Osteocyte (in vitro differentiated cells): ENCODE data around the gene SLC6A17. TPM values are rescaled to one million over a fixed set of nuclear protein-coding genes. Genes with fewer than 3 reads are reported as not detected.

ENCODE experiments used
- DNase-seq: peaks from one replicate; pipeline ENCODE4 v3.0.0; 2021; ENCODE audit warnings: mixed read lengths; ENCODE audit not compliant: unreplicated experiment; ENCODE audit errors: extremely low spot score
- H3K27ac Mint-ChIP-seq: one replicate; pipeline ENCODE4 v1.8.0; 2021; ENCODE audit warnings: mild to moderate bottlenecking, mixed read lengths; ENCODE audit not compliant: unreplicated experiment
- H3K27me3 Mint-ChIP-seq: one replicate; pipeline ENCODE4 v1.8.0; 2021; ENCODE audit warnings: mixed read lengths; ENCODE audit not compliant: unreplicated experiment
- H3K36me3 Mint-ChIP-seq: one replicate; pipeline ENCODE4 v1.8.0; 2021; ENCODE audit warnings: mixed read lengths; ENCODE audit not compliant: unreplicated experiment
- H3K4me1 Mint-ChIP-seq: one replicate; pipeline ENCODE4 v1.8.0; 2021; ENCODE audit warnings: mixed read lengths; ENCODE audit not compliant: unreplicated experiment
- H3K4me3 Mint-ChIP-seq: one replicate; pipeline ENCODE4 v1.8.0; 2021; ENCODE audit warnings: mild to moderate bottlenecking, moderate library complexity, mixed read lengths; ENCODE audit not compliant: unreplicated experiment
- H3K9me3 Mint-ChIP-seq: one replicate; pipeline ENCODE4 v1.8.0; 2021; ENCODE audit warnings: mixed read lengths; ENCODE audit not compliant: unreplicated experiment
- CTCF ChIP-seq: fragments of 200-600 bp; sonication (generic); IDR thresholded peaks from 2 replicates; pipeline ENCODE4 v1.5.0; 2021; ENCODE audit warnings: antibody characterized with exemption, mild to moderate bottlenecking, moderate library complexity
- total RNA-seq: library from RNA; stranded (reverse); gene quantifications from 2 replicates; pipeline ENCODE4 v1.2.1, GENCODE V29; 2021

The SLC6A17 gene
- total RNA-seq, 1 donor from 2014 or later, result 1.6 TPM

GRCh38 chr1:110243146-110243545, 92.9 kb downstream of the SLC6A17 start:
- no peak overlapping the region for H3K27ac Mint-ChIP-seq
- no peak overlapping the region for H3K4me3 Mint-ChIP-seq
- no peak for TF ChIP-seq CTCF
- DNase-seq, result no peak
- no peaks in the 10 kb centered on the region for H3K36me3 Mint-ChIP-seq
- H3K9me3 Mint-ChIP-seq, result no peaks in the 10 kb centered on the region
- H3K4me1 Mint-ChIP-seq, result peaks cover 6% of the 10 kb centered on the region
- peaks cover 35% of the 10 kb centered on the region for H3K27me3 Mint-ChIP-seq

GRCh38 chr1:110243574-110243973, 93.3 kb downstream of the SLC6A17 start:
- DNase-seq, result no peak
- H3K4me3 Mint-ChIP-seq, result no peak overlapping the region
- no peaks in the 10 kb centered on the region for H3K9me3 Mint-ChIP-seq
- peaks cover 37% of the 10 kb centered on the region for H3K27me3 Mint-ChIP-seq
- TF ChIP-seq CTCF, result no peak
- no peaks in the 10 kb centered on the region for H3K36me3 Mint-ChIP-seq
- H3K27ac Mint-ChIP-seq, result no peak overlapping the region
- H3K4me1 Mint-ChIP-seq, result peaks cover 6% of the 10 kb centered on the region

GRCh38 chr1:110245876-110246620, 95.8 kb downstream of the SLC6A17 start:
- Mint-ChIP-seq H3K27me3 (peaks cover 43% of the 10 kb centered on the region), H3K4me1 (no peaks in the 10 kb centered on the region), H3K9me3 (no peaks in the 10 kb centered on the region), H3K4me3 (no peak overlapping the region), H3K27ac (no peak overlapping the region), H3K36me3 (no peaks in the 10 kb centered on the region)
- no peak for DNase-seq
- TF ChIP-seq CTCF, result no peak

GRCh38 chr1:110248746-110249145, 98.5 kb downstream of the SLC6A17 start:
- Mint-ChIP-seq H3K36me3 (no peaks in the 10 kb centered on the region), H3K27ac (no peak overlapping the region), H3K4me3 (no peak overlapping the region), H3K4me1 (no peaks in the 10 kb centered on the region), H3K9me3 (no peaks in the 10 kb centered on the region), H3K27me3 (peaks cover 35% of the 10 kb centered on the region)
- no peak for TF ChIP-seq CTCF
- no peak for DNase-seq

- no peak overlapping the region for H3K4me3 Mint-ChIP-seq
- no peaks in the 10 kb centered on the region for H3K4me1 Mint-ChIP-seq
- no peak for TF ChIP-seq CTCF
- no peaks in the 10 kb centered on the region for H3K36me3 Mint-ChIP-seq
- no peaks in the 10 kb centered on the region for H3K9me3 Mint-ChIP-seq
- H3K27ac Mint-ChIP-seq, result no peak overlapping the region
- no peak for DNase-seq
- H3K27me3 Mint-ChIP-seq, result peaks cover 36% of the 10 kb centered on the region
These were observed 99.0 kb downstream of the SLC6A17 start for GRCh38 chr1:110249256-110249655.
